ENCODE measurements around the gene OCA2.

The OCA2 gene

DNA sequence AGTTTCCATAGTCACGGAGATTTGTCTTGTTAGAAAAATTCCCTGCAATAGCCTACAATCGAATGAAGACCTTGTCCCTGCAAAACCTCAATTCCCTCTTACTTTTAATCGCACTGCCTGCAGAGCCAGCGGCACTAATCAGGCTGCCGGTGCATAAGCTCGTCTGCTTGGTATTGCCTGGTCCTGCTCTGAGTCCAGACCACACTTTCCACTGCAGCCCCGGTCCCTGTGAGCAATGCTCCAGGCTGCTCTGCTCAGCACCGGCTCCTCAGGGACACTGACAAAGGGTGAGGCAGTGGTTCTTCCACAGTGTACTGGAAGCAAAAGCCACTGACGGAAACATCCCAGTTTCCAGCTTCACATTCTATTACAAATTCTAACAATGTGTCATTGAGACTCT, 164.3 kb downstream of the OCA2 start:
- ChIA-PET CTCF (no interaction called here), POLR2A (ENCODE audit: low non-redundant PET) (no interaction called here)
- no peak for TF ChIP-seq CTCF (conservative IDR thresholded peaks at IDR 0.05; ENCODE audit: low read depth)
- DNase-seq (ENCODE audit: low spot score): no peak
- no peak overlapping the region for H3K27ac ChIP-seq

DNA sequence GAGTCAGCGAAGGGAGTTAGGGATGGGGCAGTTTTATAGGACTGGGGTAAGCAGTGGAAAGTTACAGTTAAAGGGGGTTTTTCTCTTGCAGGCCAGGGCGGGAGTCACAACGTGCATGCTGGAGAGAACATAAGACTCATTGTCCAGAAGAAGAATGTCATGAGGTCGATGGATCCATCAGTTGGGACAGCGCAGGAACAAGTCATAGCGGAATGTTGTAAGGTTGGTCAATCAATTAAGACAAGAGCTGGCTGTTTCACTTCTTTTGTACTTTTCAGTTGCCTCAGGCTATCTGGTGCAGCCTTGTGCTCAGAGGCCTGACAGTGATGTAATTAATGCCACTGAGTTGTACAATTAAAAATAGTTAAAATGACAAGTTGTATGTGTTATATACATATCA, 165.6 kb downstream of the OCA2 start:
- no peak overlapping the region for H3K27ac ChIP-seq
- DNase-seq (ENCODE audit: low spot score): no peak
- no peak for TF ChIP-seq CTCF (conservative IDR thresholded peaks at IDR 0.05; ENCODE audit: low read depth)
- CTCF ChIA-PET: no interaction called here
- POLR2A ChIA-PET (ENCODE audit: low non-redundant PET): no interaction called here

DNA sequence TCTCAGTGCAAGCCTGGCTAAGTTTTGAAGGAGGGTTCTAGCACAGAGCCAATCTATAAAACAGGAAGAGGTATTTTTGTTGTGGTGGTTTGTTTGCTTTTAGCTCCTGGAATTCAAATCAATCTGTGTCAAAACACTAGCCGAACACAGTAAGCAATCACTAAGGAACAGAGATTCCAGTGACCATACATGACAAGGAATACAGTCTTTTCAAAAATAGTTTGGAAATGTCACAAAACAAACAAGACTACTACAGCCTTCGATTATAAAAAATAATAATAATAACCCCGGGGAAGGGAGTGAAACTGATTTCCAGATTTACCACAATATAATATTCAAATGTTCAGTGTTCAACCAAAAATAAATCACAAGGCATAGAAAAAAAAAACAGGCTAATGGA, 166.5 kb downstream of the OCA2 start:
- no peak for DNase-seq (ENCODE audit: low spot score)
- TF ChIP-seq CTCF (conservative IDR thresholded peaks at IDR 0.05; ENCODE audit: low read depth): no peak
- CTCF ChIA-PET: no interaction called here
- POLR2A ChIA-PET (ENCODE audit: low non-redundant PET): no interaction called here
- H3K27ac ChIP-seq: no peak overlapping the region

DNA sequence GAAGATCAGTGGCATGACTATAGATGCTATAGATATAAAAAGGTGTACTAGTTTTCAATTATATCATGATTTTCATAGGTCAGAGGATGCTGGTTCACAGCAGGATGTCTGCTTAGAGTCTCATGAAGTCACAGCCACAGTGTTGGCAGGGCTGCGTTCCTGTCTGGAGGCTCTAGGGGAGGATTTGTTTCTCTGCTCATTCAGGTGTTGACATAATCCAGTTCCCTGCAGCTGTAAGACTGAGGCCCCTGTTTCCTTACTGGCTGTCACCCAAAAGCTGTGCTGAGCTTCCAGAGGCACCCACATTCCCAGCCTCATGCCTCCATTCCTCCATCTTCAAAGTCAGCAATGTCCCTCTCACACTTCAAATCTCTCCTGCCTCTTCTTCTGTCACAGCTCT, 170.7 kb downstream of the OCA2 start:
- TF ChIP-seq CTCF (conservative IDR thresholded peaks at IDR 0.05; ENCODE audit: low read depth): no peak
- CTCF ChIA-PET: interaction anchor here (0.7 kb wide), 1 partner anchor 45 kb away, joined by 5 read pairs; no protein-coding TSS in a partner anchor
- POLR2A ChIA-PET (ENCODE audit: low non-redundant PET): no interaction called here

GRCh38 chr15:27912283-27912682, 186.8 kb downstream of the OCA2 start:
- no peak for DNase-seq (ENCODE audit: low spot score)
- no peak overlapping the region for H3K27ac ChIP-seq
- TF ChIP-seq CTCF (conservative IDR thresholded peaks at IDR 0.05; ENCODE audit: low read depth): no peak
- POLR2A ChIA-PET (ENCODE audit: low non-redundant PET): no interaction called here
- CTCF ChIA-PET: interaction anchor here (0.6 kb wide), 1 partner anchor 959 kb away, joined by 3 read pairs; no protein-coding TSS in a partner anchor

More for the DNA sequence above, 170.7 kb downstream of the OCA2 start:
- no peak overlapping the region for H3K27ac ChIP-seq
- DNase-seq (ENCODE audit: low spot score): no peak

DNA sequence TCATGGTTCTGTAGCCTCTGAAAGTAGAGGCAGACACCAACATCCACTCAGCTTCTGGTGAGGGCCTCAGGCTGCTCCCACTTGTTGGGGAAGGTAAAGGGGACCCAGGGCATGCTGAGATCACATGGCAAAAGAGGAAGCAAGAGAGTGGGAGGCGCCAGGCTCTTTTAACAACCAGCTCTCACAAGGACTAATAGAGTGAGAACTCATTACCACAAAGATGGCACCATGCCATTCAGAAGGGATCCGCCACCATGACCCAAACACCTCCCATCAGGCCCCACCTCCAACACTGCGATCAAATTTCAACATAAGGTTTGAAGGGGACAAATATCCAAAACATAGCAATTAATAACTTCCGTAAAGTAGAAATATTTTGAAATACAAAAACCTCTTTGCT, 192.3 kb downstream of the OCA2 start:
- no peak overlapping the region for H3K27ac ChIP-seq
- DNase-seq (ENCODE audit: low spot score): no peak
- POLR2A ChIA-PET (ENCODE audit: low non-redundant PET): no interaction called here
- no peak for TF ChIP-seq CTCF (conservative IDR thresholded peaks at IDR 0.05; ENCODE audit: low read depth)
- CTCF ChIA-PET: no interaction called here

DNA sequence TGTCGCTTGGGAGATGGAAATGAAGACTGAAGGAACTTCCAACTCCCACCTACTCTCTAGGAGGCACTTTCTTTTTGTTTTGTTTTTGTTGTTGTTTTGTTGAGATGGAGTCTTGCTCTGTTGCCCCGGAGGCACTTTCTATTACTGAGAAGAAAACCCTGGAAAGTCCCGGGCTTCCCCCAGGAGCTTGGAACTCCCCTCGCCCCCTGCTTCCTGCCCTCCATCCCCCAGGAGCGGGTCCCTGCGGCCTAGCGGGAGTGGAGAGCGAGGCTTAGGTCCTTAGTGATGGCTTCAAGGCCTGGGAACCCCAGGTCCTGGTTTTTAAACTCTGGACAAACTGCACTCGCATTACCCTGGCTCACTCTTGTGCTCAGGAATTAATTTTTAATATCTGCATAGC, 195.7 kb downstream of the OCA2 start:
- DNase-seq (ENCODE audit: low spot score): no peak
- no peak overlapping the region for H3K27ac ChIP-seq
- no peak for TF ChIP-seq CTCF (conservative IDR thresholded peaks at IDR 0.05; ENCODE audit: low read depth)

More for the DNA sequence above, 195.7 kb downstream of the OCA2 start:
- ChIA-PET POLR2A (ENCODE audit: low non-redundant PET) (no interaction called here), CTCF (no interaction called here)

Data from RWPE1 (cell line).